BJ (cell line): ENCODE data around the gene DPYSL5. TPM values are rescaled to one million over a fixed set of nuclear protein-coding genes. Genes with fewer than 3 reads are reported as not detected.

ENCODE experiments used
- CTCF ChIA-PET: fragments of 350-600 bp; formaldehyde crosslinking; extraction: SDS; loops from one replicate; lab custom pipeline; 2021; ENCODE audit warnings: antibody characterized with exemption, inconsistent platforms; lab: Yijun Ruan, JAX
- POLR2A ChIA-PET: fragments of 300-600 bp; sonication (Branson Sonifier 250); formaldehyde crosslinking; extraction: SDS; loops from one replicate; lab custom pipeline; 2021; ENCODE audit warnings: antibody characterized with exemption; lab: Charles Lee
- DNase-seq: peaks from one replicate; pipeline ENCODE4 v3.0.0-alpha.2; 2011; ENCODE audit warnings: low read depth
- H3K27me3 ChIP-seq: 2 replicates; pipeline ENCODE4 v1.6.0; 2011; ENCODE audit warnings: low read length; ENCODE audit not compliant: control insufficient read depth, insufficient read depth
- H3K36me3 ChIP-seq: 2 replicates; pipeline ENCODE4 v1.5.1; 2011; ENCODE audit warnings: low read length; ENCODE audit not compliant: control insufficient read depth, insufficient read depth
- H3K4me3 ChIP-seq: 2 replicates; pipeline ENCODE4 v1.5.1; 2011; ENCODE audit warnings: low read depth, mild to moderate bottlenecking, control low read depth, low read length
- polyA plus RNA-seq: library from polyadenylated mRNA; depleted of rRNA; stranded (reverse); fragments of >200 nt; gene quantifications from 2 replicates; pipeline ENCODE4 v1.2.3, GENCODE V29; 2011
- TF ChIP-seq, protein P1 (sequence below): IDR thresholded peaks from 2 replicates; pipeline ENCODE4 v1.5.1; 2011; ENCODE audit warnings: low read depth, mild to moderate bottlenecking, control low read depth, inconsistent platforms, low read length, moderate library complexity; ENCODE audit not compliant: insufficient read depth

Gene DPYSL5
- polyA plus RNA-seq, 1 experiment, result not detected

- TF ChIP-seq, protein P1, sequence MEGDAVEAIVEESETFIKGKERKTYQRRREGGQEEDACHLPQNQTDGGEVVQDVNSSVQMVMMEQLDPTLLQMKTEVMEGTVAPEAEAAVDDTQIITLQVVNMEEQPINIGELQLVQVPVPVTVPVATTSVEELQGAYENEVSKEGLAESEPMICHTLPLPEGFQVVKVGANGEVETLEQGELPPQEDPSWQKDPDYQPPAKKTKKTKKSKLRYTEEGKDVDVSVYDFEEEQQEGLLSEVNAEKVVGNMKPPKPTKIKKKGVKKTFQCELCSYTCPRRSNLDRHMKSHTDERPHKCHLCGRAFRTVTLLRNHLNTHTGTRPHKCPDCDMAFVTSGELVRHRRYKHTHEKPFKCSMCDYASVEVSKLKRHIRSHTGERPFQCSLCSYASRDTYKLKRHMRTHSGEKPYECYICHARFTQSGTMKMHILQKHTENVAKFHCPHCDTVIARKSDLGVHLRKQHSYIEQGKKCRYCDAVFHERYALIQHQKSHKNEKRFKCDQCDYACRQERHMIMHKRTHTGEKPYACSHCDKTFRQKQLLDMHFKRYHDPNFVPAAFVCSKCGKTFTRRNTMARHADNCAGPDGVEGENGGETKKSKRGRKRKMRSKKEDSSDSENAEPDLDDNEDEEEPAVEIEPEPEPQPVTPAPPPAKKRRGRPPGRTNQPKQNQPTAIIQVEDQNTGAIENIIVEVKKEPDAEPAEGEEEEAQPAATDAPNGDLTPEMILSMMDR, result no peak
- ChIA-PET CTCF (interaction anchor here (0.7 to 2.1 kb wide), 2 partner anchors 13 to 14 kb away, joined by 3 to 11 read pairs; no protein-coding TSS in a partner anchor), POLR2A (no interaction called here)
- no peaks in the 10 kb centered on the region for H3K36me3 ChIP-seq
- peaks cover 14% of the 10 kb centered on the region for H3K27me3 ChIP-seq
- no peak overlapping the region for H3K4me3 ChIP-seq
- no peak for DNase-seq
These were observed 11.7 kb downstream of the DPYSL5 start for GRCh38 chr2:26859622-26860021.

GRCh38 chr2:26860211-26860850, 12.4 kb downstream of the DPYSL5 start:
- Histone ChIP-seq H3K27me3 (peaks cover 13% of the 10 kb centered on the region), H3K4me3 (no peak overlapping the region), H3K36me3 (no peaks in the 10 kb centered on the region)
- no peak for DNase-seq
- CTCF ChIA-PET, result interaction anchor here (2.1 kb wide), 1 partner anchor 14 kb away, joined by 11 read pairs; no protein-coding TSS in a partner anchor
- POLR2A ChIA-PET, result no interaction called here
- TF ChIP-seq, protein P1, result no peak

- DNase-seq, result no peak
- TF ChIP-seq, protein P1, result no peak
- CTCF ChIA-PET, result interaction anchor here (2.1 to 2.9 kb wide), 2 partner anchors 15 to 156 kb away, joined by 5 to 18 read pairs; no protein-coding TSS in a partner anchor
- POLR2A ChIA-PET, result no interaction called here
- Histone ChIP-seq H3K36me3 (no peaks in the 10 kb centered on the region), H3K4me3 (no peak overlapping the region), H3K27me3 (peaks cover 12% of the 10 kb centered on the region)
These were observed 13.8 kb downstream of the DPYSL5 start for GRCh38 chr2:26861610-26862224.

DNA sequence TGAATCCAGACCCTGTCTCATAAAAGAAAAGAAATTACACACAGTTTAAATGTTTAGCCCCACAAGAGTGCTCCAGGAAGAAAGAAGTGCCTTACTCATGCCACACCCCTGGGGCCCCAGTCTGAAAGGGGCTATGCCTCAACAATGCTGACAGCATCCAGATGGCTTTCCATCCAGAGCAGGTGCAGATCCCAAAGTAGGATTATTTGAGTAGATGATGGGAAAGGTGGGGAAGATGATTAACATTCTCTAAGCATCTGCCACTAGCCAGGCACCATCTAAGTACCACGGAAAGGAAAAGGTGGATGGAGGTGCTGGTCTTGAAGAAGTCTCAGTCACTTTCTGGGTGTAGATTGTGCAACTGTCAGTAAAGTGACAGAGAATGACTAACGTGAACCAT, 16.3 kb downstream of the DPYSL5 start:
- no peak for DNase-seq
- ChIA-PET CTCF (no interaction called here), POLR2A (no interaction called here)
- Histone ChIP-seq H3K27me3 (peaks cover 11% of the 10 kb centered on the region), H3K4me3 (no peak overlapping the region), H3K36me3 (no peaks in the 10 kb centered on the region)
- TF ChIP-seq, protein P1, result no peak

GRCh38 chr2:26864646-26865045, 16.7 kb downstream of the DPYSL5 start:
- TF ChIP-seq, protein P1, result no peak
- Histone ChIP-seq H3K27me3 (peaks cover 10% of the 10 kb centered on the region), H3K4me3 (no peak overlapping the region), H3K36me3 (no peaks in the 10 kb centered on the region)
- ChIA-PET CTCF (no interaction called here), POLR2A (no interaction called here)
- DNase-seq, result no peak
